ENCODE measurements around the gene OSBPL6.
"Not testable (repeated sequence)": the region's sequence is repeated elsewhere in the genome, so short reads cannot be mapped to it uniquely, and the experiment has no call there.

The OSBPL6 gene

DNA sequence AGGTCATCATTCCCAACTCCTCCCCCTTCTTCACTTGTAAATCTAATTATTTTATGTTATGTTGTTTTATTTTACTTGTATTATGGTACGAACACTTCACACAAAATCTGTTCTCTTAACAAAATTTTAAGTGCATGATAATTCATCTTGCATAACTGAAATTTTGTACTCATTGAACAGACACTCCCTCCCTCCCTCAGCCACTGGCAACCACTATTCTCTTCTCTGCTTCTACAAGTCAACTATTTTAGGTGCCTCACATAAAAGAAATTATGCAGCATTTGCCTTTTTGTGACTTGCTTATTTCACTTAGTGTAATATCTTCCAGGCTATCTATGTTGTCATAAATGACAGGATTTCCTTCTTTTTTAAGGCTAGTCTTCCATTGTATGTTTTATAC lies 30.4 kb upstream of the OSBPL6 start:
- Histone ChIP-seq H4K20me1 (ENCODE audit: control insufficient read depth, insufficient read depth, low read depth, low read length) (no peaks in the 10 kb centered on the region), H3K79me2 (ENCODE audit: control insufficient read depth, low read length) (no peaks in the 10 kb centered on the region), H3K4me3 (ENCODE audit: low read length) (no peak overlapping the region), H3K4me1 (ENCODE audit: control insufficient read depth, low read length) (no peaks in the 10 kb centered on the region), H3K36me3 (ENCODE audit: control insufficient read depth, low read length) (no peaks in the 10 kb centered on the region), H3K9me3 (ENCODE audit: control insufficient read depth, insufficient read depth, low read length) (no peaks in the 10 kb centered on the region), H3K27ac (ENCODE audit: low read depth, low read length) (no peak overlapping the region), H3K4me2 (ENCODE audit: low read length) (no peak overlapping the region), H3F3A (ENCODE audit: control insufficient read depth, insufficient read depth) (no peaks in the 10 kb centered on the region), H3K27me3 (ENCODE audit: control insufficient read depth, low read length) (peaks cover 3% of the 10 kb centered on the region; the same call in 1 of the 2 replicates), H3K9me2 (replicated peaks; ENCODE audit: control insufficient read depth, low read length) (no peaks in the 10 kb centered on the region)
- TF ChIP-seq EZH2phosphoT487 (IDR thresholded peaks at IDR 0.05; ENCODE audit: borderline replicate concordance, low read length) = no peak
- TF ChIP-seq, protein P1, sequence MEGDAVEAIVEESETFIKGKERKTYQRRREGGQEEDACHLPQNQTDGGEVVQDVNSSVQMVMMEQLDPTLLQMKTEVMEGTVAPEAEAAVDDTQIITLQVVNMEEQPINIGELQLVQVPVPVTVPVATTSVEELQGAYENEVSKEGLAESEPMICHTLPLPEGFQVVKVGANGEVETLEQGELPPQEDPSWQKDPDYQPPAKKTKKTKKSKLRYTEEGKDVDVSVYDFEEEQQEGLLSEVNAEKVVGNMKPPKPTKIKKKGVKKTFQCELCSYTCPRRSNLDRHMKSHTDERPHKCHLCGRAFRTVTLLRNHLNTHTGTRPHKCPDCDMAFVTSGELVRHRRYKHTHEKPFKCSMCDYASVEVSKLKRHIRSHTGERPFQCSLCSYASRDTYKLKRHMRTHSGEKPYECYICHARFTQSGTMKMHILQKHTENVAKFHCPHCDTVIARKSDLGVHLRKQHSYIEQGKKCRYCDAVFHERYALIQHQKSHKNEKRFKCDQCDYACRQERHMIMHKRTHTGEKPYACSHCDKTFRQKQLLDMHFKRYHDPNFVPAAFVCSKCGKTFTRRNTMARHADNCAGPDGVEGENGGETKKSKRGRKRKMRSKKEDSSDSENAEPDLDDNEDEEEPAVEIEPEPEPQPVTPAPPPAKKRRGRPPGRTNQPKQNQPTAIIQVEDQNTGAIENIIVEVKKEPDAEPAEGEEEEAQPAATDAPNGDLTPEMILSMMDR (IDR thresholded peaks at IDR 0.05; ENCODE audit: low read depth, low read length, poor library complexity, severe bottlenecking) = no peak

DNA sequence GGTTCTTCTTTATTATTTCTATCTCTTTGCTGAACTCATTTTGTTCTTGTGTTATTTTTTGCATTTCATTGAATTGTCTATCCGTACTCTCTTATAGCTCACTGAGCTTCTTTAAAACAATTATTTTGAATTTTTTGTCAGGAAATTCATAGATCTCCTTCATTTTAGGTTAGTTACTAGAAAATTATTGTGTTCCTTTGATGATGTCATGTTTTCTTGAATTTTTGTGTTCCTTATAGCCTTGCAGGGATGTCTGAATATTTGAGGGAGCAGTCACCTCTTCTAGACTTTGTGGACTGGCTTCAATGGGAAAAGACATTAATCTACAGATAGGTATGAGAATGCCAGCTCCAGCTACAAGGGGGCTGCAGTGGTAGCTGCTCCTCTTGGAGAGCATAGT lies 20.7 kb upstream of the OSBPL6 start:
- no peaks in the 10 kb centered on the region for H3K4me1 ChIP-seq (ENCODE audit: control insufficient read depth, low read length)
- H3K27ac ChIP-seq (ENCODE audit: low read depth, low read length) = no peak overlapping the region
- H4K20me1 ChIP-seq (ENCODE audit: control insufficient read depth, insufficient read depth, low read depth, low read length) = no peaks in the 10 kb centered on the region
- no peaks in the 10 kb centered on the region for H3K9me2 ChIP-seq (replicated peaks; ENCODE audit: control insufficient read depth, low read length)
- no peaks in the 10 kb centered on the region for H3F3A ChIP-seq (ENCODE audit: control insufficient read depth, insufficient read depth)
- H3K4me2 ChIP-seq (ENCODE audit: low read length) = no peak overlapping the region
- no peaks in the 10 kb centered on the region for H3K27me3 ChIP-seq (ENCODE audit: control insufficient read depth, low read length)
- H3K79me2 ChIP-seq (ENCODE audit: control insufficient read depth, low read length) = no peaks in the 10 kb centered on the region
- no peaks in the 10 kb centered on the region for H3K9me3 ChIP-seq (ENCODE audit: control insufficient read depth, insufficient read depth, low read length)
- TF ChIP-seq, protein P1 (IDR thresholded peaks at IDR 0.05; ENCODE audit: low read depth, low read length, poor library complexity, severe bottlenecking) = no peak
- TF ChIP-seq EZH2phosphoT487 (IDR thresholded peaks at IDR 0.05; ENCODE audit: borderline replicate concordance, low read length) = no peak
- H3K4me3 ChIP-seq (ENCODE audit: low read length) = no peak overlapping the region
- no peaks in the 10 kb centered on the region for H3K36me3 ChIP-seq (ENCODE audit: control insufficient read depth, low read length)

DNA sequence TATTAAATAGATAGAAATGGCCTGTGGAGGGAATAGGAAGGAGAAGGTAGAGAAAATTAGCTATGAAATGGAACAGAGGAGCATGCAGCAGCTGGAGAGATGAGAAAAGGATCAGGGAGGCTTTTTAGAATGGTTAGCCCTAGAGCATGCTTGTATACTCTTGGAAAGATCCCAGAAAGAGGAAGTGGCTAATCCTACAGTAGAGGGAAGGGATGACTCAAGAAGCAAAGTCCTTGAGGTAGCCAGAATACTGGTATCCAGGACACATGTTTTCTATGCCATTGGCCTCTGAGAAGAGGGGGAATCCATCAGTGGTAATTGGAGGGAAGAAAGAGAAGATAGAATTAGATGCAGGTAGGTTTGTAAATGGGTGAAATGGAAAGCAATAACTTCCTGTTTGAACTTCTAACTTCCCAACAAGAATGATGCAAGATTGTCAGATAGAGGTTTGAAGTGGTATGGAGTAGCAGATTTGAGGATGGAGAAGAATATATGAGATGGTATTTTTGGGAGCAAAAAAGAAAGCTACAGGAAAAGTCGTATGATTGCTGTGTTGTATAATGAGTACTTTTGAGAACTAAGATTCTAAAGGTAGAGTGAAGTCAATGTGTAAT lies 17.1 kb upstream of the OSBPL6 start:
- Histone ChIP-seq H3K4me2 (ENCODE audit: low read length) (no peak overlapping the region), H3K27ac (ENCODE audit: low read depth, low read length) (no peak overlapping the region), H4K20me1 (ENCODE audit: control insufficient read depth, insufficient read depth, low read depth, low read length) (no peaks in the 10 kb centered on the region), H3K79me2 (ENCODE audit: control insufficient read depth, low read length) (no peaks in the 10 kb centered on the region), H3K4me3 (ENCODE audit: low read length) (no peak overlapping the region), H3K9me3 (ENCODE audit: control insufficient read depth, insufficient read depth, low read length) (no peaks in the 10 kb centered on the region), H3K4me1 (ENCODE audit: control insufficient read depth, low read length) (no peaks in the 10 kb centered on the region), H3K27me3 (ENCODE audit: control insufficient read depth, low read length) (no peaks in the 10 kb centered on the region), H3K36me3 (ENCODE audit: control insufficient read depth, low read length) (no peaks in the 10 kb centered on the region), H3K9me2 (replicated peaks; ENCODE audit: control insufficient read depth, low read length) (no peaks in the 10 kb centered on the region), H3F3A (ENCODE audit: control insufficient read depth, insufficient read depth) (no peaks in the 10 kb centered on the region)
- no peak for TF ChIP-seq EZH2phosphoT487 (IDR thresholded peaks at IDR 0.05; ENCODE audit: borderline replicate concordance, low read length)

DNA sequence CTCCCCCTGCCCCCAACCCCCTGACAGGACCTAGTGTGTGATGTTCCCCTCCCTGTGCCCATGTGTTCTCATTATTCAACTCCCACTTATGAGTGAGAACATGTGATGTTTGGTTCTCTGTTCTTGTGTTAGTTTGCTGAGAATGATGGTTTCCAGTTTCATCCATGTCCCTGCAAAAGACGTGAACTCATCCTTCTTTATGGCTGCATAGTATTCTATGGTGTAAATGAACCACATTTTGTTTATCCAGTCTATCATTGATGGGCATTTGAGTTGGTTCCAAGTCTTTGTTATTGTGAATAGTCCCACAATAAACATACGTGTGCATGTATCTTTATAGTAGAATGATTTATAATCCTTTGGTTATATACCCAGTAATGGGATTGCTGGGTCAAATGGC lies 13.7 kb upstream of the OSBPL6 start:
- not testable (repeated sequence) for H3K27me3 ChIP-seq (ENCODE audit: control insufficient read depth, low read length); H3K27ac ChIP-seq (ENCODE audit: low read depth, low read length); H4K20me1 ChIP-seq (ENCODE audit: control insufficient read depth, insufficient read depth, low read depth, low read length); H3K4me3 ChIP-seq (ENCODE audit: low read length); H3K36me3 ChIP-seq (ENCODE audit: control insufficient read depth, low read length); H3F3A ChIP-seq (ENCODE audit: control insufficient read depth, insufficient read depth); H3K4me2 ChIP-seq (ENCODE audit: low read length); H3K9me2 ChIP-seq (replicated peaks; ENCODE audit: control insufficient read depth, low read length); H3K4me1 ChIP-seq (ENCODE audit: control insufficient read depth, low read length); H3K9me3 ChIP-seq (ENCODE audit: control insufficient read depth, insufficient read depth, low read length); H3K79me2 ChIP-seq (ENCODE audit: control insufficient read depth, low read length)
